H9 (cell line): ENCODE data around the gene ASTN1. TPM values are rescaled to one million over a fixed set of nuclear protein-coding genes. Genes with fewer than 3 reads are reported as not detected.

Experiments
- DNase-seq: peaks from one replicate; pipeline ENCODE4 v3.0.0-alpha.2; 2017
- H2AFZ ChIP-seq: one replicate; pipeline ENCODE4 v1.6.1; 2013; ENCODE audit warnings: mild to moderate bottlenecking, low read length, control low read depth, moderate library complexity
- H2AK5ac ChIP-seq: 2 replicates; pipeline ENCODE4 v1.6.1; 2013; ENCODE audit warnings: low read length, control low read depth, mixed read lengths; ENCODE audit not compliant: insufficient read length
- H2BK120ac ChIP-seq: one replicate; pipeline ENCODE4 v1.6.1; 2013; ENCODE audit warnings: low read depth, mild to moderate bottlenecking, low read length, control low read depth, inconsistent platforms; ENCODE audit not compliant: poor library complexity, severe bottlenecking
- H2BK12ac ChIP-seq: 2 replicates; pipeline ENCODE4 v1.6.1; 2013; ENCODE audit warnings: low read length, control low read depth, mixed read lengths, low read depth; ENCODE audit not compliant: insufficient read length
- H2BK15ac ChIP-seq: 2 replicates; pipeline ENCODE4 v1.6.1; 2013; ENCODE audit warnings: low read depth, low read length, control low read depth
- H2BK20ac ChIP-seq: one replicate; pipeline ENCODE4 v1.6.1; 2013; ENCODE audit warnings: low read depth, mild to moderate bottlenecking, low read length, control low read depth, inconsistent platforms; ENCODE audit not compliant: poor library complexity, severe bottlenecking
- H2BK5ac ChIP-seq: 2 replicates; pipeline ENCODE4 v1.6.1; 2013; ENCODE audit warnings: low read length, control low read depth, mixed read lengths; ENCODE audit not compliant: insufficient read length
- H3K14ac ChIP-seq: 2 replicates; pipeline ENCODE4 v1.6.1; 2013; ENCODE audit warnings: low read length, control low read depth; ENCODE audit not compliant: insufficient read depth
- H3K18ac ChIP-seq: 2 replicates; pipeline ENCODE4 v1.6.1; 2013; ENCODE audit warnings: low read depth, mild to moderate bottlenecking, mixed read lengths, low read length, control low read depth; ENCODE audit not compliant: insufficient read length
- H3K23ac ChIP-seq: 2 replicates; pipeline ENCODE4 v1.6.1; 2013; ENCODE audit warnings: low read length, control low read depth, mixed read lengths, low read depth; ENCODE audit not compliant: insufficient read length
- H3K23me2 ChIP-seq: 2 replicates; pipeline ENCODE4 v1.6.1; 2013; ENCODE audit warnings: low read depth, mild to moderate bottlenecking, mixed read lengths, low read length, control low read depth; ENCODE audit not compliant: insufficient read length, poor library complexity, severe bottlenecking
- H3K27ac ChIP-seq: 2 replicates; pipeline ENCODE4 v1.5.1; 2013; ENCODE audit warnings: low read length, control low read depth, mixed read lengths, low read depth; ENCODE audit not compliant: insufficient read length
- H3K27me3 ChIP-seq: 2 replicates; pipeline ENCODE4 v1.6.1; 2013; ENCODE audit warnings: low read length, control low read depth, inconsistent platforms; ENCODE audit not compliant: insufficient read depth
- H3K4ac ChIP-seq: 2 replicates; pipeline ENCODE4 v1.6.1; 2013; ENCODE audit warnings: low read depth, mild to moderate bottlenecking, control low read depth, inconsistent platforms, low read length, moderate library complexity
- H3K4me1 ChIP-seq: 2 replicates; pipeline ENCODE4 v1.6.1; 2013; ENCODE audit warnings: low read length, control low read depth, inconsistent platforms; ENCODE audit not compliant: insufficient read depth
- H3K4me2 ChIP-seq: 2 replicates; pipeline ENCODE4 v1.6.1; 2013; ENCODE audit warnings: low read length, control low read depth, mixed read lengths; ENCODE audit not compliant: insufficient read length, insufficient read depth
- H3K56ac ChIP-seq: 2 replicates; pipeline ENCODE4 v1.6.1; 2013; ENCODE audit warnings: low read depth, mild to moderate bottlenecking, mixed read lengths, low read length, control low read depth; ENCODE audit not compliant: insufficient read length
- H3K79me1 ChIP-seq: 2 replicates; pipeline ENCODE4 v1.6.1; 2013; ENCODE audit warnings: low read depth, mild to moderate bottlenecking, moderate library complexity, low read length, control low read depth, inconsistent platforms; ENCODE audit not compliant: insufficient read depth, poor library complexity, severe bottlenecking
- H3K79me2 ChIP-seq: 2 replicates; pipeline ENCODE4 v1.6.1; 2013; ENCODE audit warnings: low read length, control low read depth, inconsistent platforms; ENCODE audit not compliant: insufficient read depth
- H3K9ac ChIP-seq: 2 replicates; pipeline ENCODE4 v1.6.1; 2013; ENCODE audit warnings: low read length, control low read depth, mixed read lengths; ENCODE audit not compliant: insufficient read length; ENCODE audit errors: extremely low read depth
- H3K9me3 ChIP-seq: one replicate; pipeline ENCODE4 v1.6.1; 2013; ENCODE audit warnings: low read depth, low read length, inconsistent platforms; ENCODE audit not compliant: control insufficient read depth
- H3T11ph ChIP-seq: one replicate; pipeline ENCODE4 v1.6.1; 2013; ENCODE audit warnings: mild to moderate bottlenecking, low read length, control low read depth, inconsistent platforms
- H4K20me1 ChIP-seq: one replicate; pipeline ENCODE4 v1.6.1; 2013; ENCODE audit not compliant: control insufficient read depth, insufficient read length, insufficient read depth
- H4K5ac ChIP-seq: 2 replicates; pipeline ENCODE4 v1.6.1; 2013; ENCODE audit warnings: low read depth, mild to moderate bottlenecking, mixed read lengths, low read length, control low read depth; ENCODE audit not compliant: insufficient read length
- H4K8ac ChIP-seq: replicated peaks from 2 replicates; pipeline ENCODE4 v1.6.1; 2013; ENCODE audit warnings: low read length, control low read depth, mixed read lengths, low read depth; ENCODE audit not compliant: insufficient read length
- H4K91ac ChIP-seq: 2 replicates; pipeline ENCODE4 v1.6.1; 2013; ENCODE audit warnings: low read depth, mild to moderate bottlenecking, moderate library complexity, mixed read lengths, low read length, control low read depth; ENCODE audit not compliant: insufficient read length
- H3K27ac Mint-ChIP-seq, 3 experiments: 2 replicates in 2 of 3; 3 replicates in 1 of 3; pipeline ENCODE4 v1.8.0; 2020 to 2021; ENCODE audit warnings: mixed read lengths in 3 of 3, mild to moderate bottlenecking in 1 of 3, moderate library complexity in 1 of 3
- H3K27me3 Mint-ChIP-seq: 2 replicates; pipeline ENCODE4 v1.8.0; 2021; ENCODE audit warnings: low read depth, mild to moderate bottlenecking, moderate library complexity, mixed read lengths
- H3K36me3 Mint-ChIP-seq, 3 experiments: 2 replicates in 2 of 3; 3 replicates in 1 of 3; pipeline ENCODE4 v1.8.0; 2020 to 2021; ENCODE audit warnings: low read depth in 3 of 3, mixed read lengths in 3 of 3; ENCODE audit not compliant: insufficient read depth in 1 of 3
- H3K4me1 Mint-ChIP-seq, 2 experiments: 2 replicates each; pipeline ENCODE4 v1.8.0; 2020; ENCODE audit warnings: mixed read lengths in 2 of 2
- H3K4me3 Mint-ChIP-seq, 2 experiments: 2 replicates in 1 of 2; 3 replicates in 1 of 2; pipeline ENCODE4 v1.8.0; 2020 to 2021; ENCODE audit warnings: mild to moderate bottlenecking in 2 of 2, mixed read lengths in 2 of 2, moderate library complexity in 1 of 2
- H3K9me3 Mint-ChIP-seq, 2 experiments: 2 replicates in 1 of 2; 3 replicates in 1 of 2; pipeline ENCODE4 v1.8.0; 2020; ENCODE audit warnings: mild to moderate bottlenecking in 2 of 2, mixed read lengths in 2 of 2, moderate library complexity in 1 of 2
- WGBS: extraction: QIAGEN DNeasy Blood & Tissue Kit; methylation state at CpG from one replicate; pipeline ENCODE4 v1.1.7; 2013; ENCODE audit warnings: missing lambda C conversion rate, low lambda C conversion rate, mixed read lengths; ENCODE audit not compliant: insufficient read length; ENCODE audit errors: extremely low coverage; 5-methylcytosine and 5-hydroxymethylcytosine counted together
- total RNA-seq: library from RNA; stranded (reverse); gene quantifications from 2 replicates; pipeline ENCODE4 v1.2.1, GENCODE V29; 2021
- TF ChIP-seq, protein P1 (sequence below): fragments of 200-600 bp; sonication (generic); conservative IDR thresholded peaks from 3 replicates; pipeline ENCODE4 v1.8.0; 2021; ENCODE audit warnings: antibody characterized with exemption, mild to moderate bottlenecking

The ASTN1 gene
- total RNA-seq, 1 experiment from 2014 or later = 0.98 TPM

DNA sequence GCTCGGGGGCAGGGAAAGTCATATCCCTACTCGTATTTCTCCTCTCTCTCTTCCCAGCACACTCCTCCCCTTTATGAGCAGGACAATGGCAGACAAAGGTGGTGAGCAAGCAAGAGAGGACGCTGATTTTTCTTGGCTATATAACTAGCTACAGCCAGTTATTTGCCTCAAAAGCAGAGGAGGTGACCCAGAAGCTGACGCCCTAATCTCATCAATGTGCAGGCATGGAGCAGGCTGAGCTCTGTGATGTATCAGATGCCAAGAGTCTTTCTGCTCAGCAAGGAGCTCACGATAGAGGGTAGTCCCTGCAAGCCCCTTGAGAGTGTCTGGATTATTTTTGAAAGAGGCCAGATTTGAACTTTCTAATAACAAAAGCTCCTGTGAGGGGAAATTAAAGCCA is 75.5 kb downstream of the ASTN1 start:
- DNase-seq = no peak
- H3K18ac ChIP-seq = no peak overlapping the region
- H3K56ac ChIP-seq = no peak overlapping the region
- no peak overlapping the region for H2BK120ac ChIP-seq
- H3K23me2 ChIP-seq = no peaks in the 10 kb centered on the region
- no peak overlapping the region for H3T11ph ChIP-seq
- H3K14ac ChIP-seq = no peak overlapping the region
- Mint-ChIP-seq H3K4me3 (no peak overlapping the region), H3K4me1 (peaks cover 0 to 11% of the 10 kb centered on the region in 2 experiments; a peak in 2 of 4 replicates), H3K27me3 (peaks cover 4% of the 10 kb centered on the region; the same call in 1 of the 2 replicates), H3K27ac (peak overlapping the region in 1 of 3 experiments; percentile 28; a peak in 1 of 7 replicates), H3K36me3 (no peaks in the 10 kb centered on the region), H3K9me3 (no peaks in the 10 kb centered on the region)
- H4K5ac ChIP-seq = no peak overlapping the region
- no peak overlapping the region for H2AFZ ChIP-seq
- no peak overlapping the region for H3K9ac ChIP-seq
- H2BK15ac ChIP-seq = no peak overlapping the region
- no peak overlapping the region for H3K23ac ChIP-seq
- no peaks in the 10 kb centered on the region; the same call in 1 of the 2 replicates for H3K4me1 ChIP-seq
- WGBS = no CpG with 5 or more reads among the region's 5 CpGs
- no peaks in the 10 kb centered on the region for H3K9me3 ChIP-seq
- no peak overlapping the region for H4K91ac ChIP-seq
- TF ChIP-seq, protein P1, sequence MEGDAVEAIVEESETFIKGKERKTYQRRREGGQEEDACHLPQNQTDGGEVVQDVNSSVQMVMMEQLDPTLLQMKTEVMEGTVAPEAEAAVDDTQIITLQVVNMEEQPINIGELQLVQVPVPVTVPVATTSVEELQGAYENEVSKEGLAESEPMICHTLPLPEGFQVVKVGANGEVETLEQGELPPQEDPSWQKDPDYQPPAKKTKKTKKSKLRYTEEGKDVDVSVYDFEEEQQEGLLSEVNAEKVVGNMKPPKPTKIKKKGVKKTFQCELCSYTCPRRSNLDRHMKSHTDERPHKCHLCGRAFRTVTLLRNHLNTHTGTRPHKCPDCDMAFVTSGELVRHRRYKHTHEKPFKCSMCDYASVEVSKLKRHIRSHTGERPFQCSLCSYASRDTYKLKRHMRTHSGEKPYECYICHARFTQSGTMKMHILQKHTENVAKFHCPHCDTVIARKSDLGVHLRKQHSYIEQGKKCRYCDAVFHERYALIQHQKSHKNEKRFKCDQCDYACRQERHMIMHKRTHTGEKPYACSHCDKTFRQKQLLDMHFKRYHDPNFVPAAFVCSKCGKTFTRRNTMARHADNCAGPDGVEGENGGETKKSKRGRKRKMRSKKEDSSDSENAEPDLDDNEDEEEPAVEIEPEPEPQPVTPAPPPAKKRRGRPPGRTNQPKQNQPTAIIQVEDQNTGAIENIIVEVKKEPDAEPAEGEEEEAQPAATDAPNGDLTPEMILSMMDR = no peak
- H3K27me3 ChIP-seq = no peaks in the 10 kb centered on the region
- H2BK5ac ChIP-seq = no peak overlapping the region
- no peak overlapping the region for H2AK5ac ChIP-seq
- H2BK12ac ChIP-seq = no peak overlapping the region
- no peak overlapping the region for H3K4me2 ChIP-seq
- H2BK20ac ChIP-seq = no peak overlapping the region
- H4K8ac ChIP-seq = no peak overlapping the region
- no peaks in the 10 kb centered on the region for H3K79me1 ChIP-seq
- H4K20me1 ChIP-seq = no peaks in the 10 kb centered on the region
- no peak overlapping the region for H3K4ac ChIP-seq
- H3K27ac ChIP-seq = no peak overlapping the region
- H3K79me2 ChIP-seq = no peaks in the 10 kb centered on the region
